ENCODE data around the gene ACTR1B. TPM values are rescaled to one million over a fixed set of nuclear protein-coding genes. Genes with fewer than 3 reads are reported as not detected.
"Not testable (repeated sequence)": the region's sequence is repeated elsewhere in the genome, so short reads cannot be mapped to it uniquely, and the experiment has no call there.

The ACTR1B gene
- total RNA-seq, 1 experiment from 2014 or later: 66.7 TPM

DNA sequence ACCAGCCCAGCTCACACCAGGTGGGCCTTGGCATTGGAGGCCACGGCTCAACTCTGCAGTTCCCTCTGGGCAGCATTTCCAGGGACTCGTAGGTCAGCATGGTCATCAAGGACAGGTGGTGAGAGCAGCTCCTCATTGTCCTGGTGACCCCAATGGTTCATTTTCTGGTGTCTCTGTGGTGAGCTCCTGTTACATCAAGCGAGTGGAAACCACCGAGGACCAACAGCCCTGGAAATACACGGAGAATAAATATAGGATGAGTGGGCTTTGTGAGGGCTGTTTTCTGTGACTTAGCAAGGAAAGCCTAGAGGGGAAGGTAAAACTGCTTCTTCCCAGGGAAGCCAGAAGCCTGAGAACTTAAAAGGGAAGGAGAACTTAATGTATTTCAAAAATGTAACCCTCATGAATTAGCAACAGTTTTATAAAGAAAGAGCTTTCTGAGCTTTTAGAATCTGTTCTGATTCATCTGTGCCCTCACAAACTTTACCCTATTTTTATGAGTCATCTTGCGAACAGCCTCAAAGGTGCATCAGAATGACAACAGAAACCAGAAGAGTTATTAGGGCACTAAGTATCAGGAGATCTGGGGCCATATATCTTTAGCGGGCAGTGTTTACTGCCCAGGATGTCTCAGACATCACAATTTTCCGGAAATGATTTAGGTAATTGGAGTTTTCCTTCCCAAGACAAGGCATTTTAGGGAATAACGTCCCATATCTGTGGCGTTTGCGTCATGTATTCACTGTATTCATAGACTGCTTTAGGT, 24.4 kb upstream of the ACTR1B start:
- DNase-seq (ENCODE audit: low spot score): peak; percentile 22

DNA sequence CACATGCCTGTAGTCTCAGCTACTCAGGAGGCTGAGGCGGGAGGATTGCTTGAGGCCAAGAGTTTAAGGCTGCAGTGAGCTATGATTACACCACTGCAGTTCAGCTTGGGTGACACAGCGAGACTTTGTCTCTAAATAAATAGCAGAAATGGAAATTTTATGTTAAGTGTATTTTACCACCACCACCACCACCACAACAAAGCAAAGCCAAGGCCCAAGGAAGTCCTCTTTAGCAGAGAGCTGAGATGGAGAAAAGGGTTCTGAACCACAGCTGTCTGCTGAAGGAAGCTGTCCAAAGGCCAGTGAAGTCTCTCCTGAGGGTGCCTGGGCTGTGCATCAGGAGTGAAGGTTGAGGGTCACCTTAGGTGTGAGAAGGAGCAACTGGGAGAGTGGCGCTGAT, 23.4 kb upstream of the ACTR1B start:
- not testable (repeated sequence) for DNase-seq (ENCODE audit: low spot score)

DNA sequence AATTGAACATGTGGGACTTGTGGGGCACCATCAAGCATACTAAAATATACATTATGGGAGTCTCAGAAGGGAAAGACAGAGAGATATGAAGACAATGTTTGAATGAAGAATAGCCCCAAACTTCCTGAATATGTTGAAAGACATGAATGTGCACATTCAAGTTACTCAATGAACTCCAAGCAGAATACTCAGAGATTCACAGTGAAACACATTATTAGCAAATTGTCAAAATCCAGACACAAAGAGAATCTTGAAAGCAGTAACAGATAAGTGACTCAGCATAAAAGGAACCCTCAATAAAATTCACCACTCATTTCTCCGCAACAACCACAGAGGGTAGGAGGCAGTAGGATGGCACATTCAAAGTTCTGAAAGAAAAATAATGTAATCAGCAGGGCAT, 14.5 kb upstream of the ACTR1B start:
- DNase-seq (ENCODE audit: low spot score): no peak

DNA sequence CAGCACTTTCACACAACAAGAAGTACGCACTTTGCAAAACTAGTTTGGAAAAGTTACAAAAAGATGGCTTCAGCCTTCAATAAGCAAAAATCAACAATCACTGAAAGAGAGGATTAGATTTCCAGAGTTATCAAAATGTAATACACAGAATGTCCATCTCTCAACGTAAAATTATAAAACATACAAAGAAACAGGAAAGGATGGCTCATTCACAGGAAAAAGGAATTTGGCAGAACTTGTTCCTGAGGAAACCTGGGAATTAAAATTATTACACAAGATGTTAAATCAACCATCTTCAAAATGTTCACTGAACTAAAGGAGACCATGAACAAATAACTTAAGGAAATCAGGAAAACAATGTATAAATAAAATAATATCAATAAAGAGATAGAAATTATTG, 13.6 kb upstream of the ACTR1B start:
- no peak for DNase-seq (ENCODE audit: low spot score)

DNA sequence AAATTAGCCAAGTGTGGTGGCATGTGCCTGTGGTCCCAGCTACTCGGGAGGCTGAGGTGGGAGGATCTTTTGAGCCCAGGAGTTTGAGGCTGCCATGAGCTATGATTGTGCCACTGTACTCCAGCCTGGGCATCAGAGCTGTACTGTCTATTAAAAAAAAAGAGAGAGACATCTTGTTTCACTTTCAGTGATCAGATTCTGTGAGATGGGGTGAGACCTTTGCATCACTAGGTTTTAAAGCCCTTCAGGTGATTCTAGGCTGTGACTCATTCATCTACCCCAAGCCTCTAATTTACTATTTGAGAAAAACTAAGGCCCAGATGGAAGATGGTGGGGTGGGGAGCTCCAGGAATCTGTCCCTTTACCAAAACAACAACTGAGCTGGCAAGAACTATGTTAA, 12.8 kb upstream of the ACTR1B start:
- no peak for DNase-seq (ENCODE audit: low spot score)

DNA sequence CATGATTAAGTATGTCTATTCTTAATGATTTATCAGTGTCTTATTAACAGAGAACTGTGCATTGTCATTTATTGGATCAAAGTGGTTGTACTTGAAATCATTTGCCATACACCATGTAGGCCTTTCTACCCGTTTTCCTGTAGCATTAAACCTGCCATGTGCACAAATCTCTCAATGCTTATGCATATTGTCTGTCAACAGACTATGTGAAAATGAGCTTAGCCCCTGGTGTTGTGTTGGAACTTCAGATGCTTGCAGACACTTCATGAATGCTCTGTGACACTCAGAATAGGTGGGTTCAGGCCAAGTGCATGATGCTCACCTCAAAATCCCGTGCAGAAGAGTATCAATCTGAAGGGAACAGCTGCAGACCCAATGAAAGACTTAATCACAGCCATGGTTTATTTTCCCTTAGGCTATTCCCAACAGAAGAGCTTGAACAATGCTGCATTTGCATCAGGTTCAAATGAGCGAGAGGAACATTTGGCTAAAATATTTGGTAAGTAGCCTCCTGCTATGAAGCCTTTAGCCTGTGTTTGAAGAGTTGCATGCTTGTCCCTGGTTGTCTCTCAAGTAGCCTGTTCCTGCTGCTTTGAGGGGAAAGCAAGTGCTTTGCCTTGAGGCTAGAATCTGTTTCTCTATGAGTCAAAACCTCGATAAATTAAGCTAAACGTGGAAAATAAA, 11.7 kb upstream of the ACTR1B start:
- DNase-seq (ENCODE audit: low spot score): no peak

DNA sequence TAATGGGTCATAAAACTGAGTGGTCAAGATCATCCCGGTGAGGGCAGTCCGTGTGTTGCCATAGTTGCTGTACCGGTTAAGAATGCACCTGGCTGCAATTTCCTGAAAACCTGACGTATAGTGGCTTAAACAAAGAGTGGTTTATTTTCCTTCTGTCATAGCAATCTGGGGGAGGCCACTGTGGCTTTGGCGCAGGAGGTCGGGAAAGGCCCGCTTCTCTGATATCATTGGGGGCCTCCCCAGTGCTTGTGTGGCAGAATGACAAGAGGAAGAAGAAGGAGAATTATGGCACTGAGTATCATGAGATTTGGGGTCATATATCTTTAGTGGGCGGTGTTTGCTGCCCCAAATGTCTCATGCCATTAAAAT, 10.1 kb upstream of the ACTR1B start:
- no peak for DNase-seq (ENCODE audit: low spot score)

DNA sequence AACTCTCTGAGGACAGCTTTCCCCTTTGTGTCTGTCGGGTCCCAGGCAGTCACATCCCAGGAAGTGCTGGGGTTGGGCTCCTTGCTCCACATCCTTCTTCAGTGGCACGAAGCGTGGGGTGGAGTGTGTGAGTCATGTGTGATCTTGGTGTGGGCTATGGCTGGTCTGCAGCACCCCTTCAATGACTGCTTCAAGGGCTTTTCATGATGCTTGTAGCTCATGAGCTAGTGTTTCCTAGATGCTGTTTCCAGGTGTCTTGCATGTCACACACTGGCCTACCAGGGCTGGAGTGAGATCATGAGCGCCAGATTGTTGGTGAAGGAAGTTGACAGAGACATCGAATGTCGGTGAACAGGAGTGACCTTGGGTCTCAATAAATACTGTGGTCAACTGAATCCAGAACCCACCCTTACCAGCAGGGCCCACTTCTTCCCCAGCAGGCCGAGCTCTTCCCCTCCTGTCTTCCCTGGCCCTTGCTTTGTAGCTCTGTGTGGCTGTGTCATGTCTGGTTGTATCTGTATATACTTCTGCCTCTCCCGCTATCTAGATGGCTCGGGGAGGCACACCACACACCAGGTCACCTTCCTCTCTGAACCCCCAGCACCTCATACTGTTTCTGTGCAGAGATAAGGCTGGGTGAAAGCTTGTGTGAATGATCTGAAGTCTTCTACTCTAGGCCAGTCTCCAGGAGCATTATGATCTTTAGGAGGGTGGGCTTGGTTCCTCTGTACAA, 9.5 kb upstream of the ACTR1B start:
- no peak for DNase-seq (ENCODE audit: low spot score)

DNA sequence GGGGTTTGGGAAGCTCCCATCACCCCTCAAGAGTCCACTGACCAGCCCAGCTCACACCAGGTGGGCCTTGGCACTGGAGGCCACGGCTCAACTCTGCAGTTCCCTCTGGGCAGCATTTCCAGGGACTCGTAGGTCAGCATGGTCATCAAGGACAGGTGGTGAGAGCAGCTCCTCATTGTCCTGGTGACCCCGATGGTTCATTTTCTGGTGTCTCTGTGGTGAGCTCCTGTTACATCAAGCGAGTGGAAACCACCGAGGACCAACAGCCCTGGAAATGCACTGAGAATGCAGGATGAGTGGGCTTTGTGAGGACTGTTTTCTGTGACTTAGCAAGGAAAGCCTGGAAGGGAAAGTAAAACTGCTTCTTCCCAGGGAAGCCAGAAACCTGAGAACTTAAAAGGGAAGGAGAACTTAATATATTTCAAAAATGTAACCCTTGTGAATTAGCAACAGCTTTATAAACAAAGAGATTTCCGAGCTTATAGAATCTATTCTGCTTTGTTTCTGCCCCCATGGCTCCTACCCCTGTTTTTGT, 8.8 kb upstream of the ACTR1B start:
- not testable (repeated sequence) for DNase-seq (ENCODE audit: low spot score)

DNA sequence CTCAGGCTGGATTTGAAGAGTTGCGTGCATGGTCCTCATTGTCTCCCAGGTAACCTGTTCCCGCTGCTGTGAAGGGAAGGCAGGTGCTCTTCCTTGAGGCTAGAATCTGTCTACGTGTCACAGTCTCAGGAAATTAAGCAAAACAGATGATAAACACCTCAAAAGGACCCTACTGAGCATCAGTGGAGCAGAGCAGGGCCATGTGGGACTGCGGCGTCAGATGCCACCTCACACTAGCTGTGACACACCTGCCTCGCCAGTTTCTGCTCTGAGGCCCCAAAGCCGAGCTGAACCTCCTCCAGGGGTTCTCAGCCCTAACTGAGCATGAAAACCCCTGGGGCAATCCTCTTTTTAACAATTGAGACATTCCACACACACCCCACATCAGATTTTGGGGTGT, 7.7 kb upstream of the ACTR1B start:
- DNase-seq (ENCODE audit: low spot score): no peak

DNA sequence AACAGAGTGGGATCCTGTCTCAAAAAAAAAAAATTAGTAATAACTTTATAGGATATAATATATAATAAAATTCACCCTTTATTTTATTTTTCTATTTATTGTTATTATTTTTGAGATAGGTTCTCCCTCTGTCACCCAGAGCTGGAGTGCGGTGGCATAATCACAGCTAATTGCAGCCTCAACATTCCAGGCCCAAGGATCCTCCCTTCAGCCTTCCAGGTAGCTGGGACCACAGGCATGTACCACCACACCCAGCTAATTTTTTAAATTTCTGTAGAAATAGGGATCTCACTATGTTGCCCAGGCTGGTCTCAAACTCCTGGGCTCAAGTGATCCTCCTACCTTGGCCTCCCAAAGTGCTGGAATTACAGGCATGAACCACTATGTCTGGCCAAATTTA, 6.6 kb upstream of the ACTR1B start:
- DNase-seq (ENCODE audit: low spot score): no peak

DNA sequence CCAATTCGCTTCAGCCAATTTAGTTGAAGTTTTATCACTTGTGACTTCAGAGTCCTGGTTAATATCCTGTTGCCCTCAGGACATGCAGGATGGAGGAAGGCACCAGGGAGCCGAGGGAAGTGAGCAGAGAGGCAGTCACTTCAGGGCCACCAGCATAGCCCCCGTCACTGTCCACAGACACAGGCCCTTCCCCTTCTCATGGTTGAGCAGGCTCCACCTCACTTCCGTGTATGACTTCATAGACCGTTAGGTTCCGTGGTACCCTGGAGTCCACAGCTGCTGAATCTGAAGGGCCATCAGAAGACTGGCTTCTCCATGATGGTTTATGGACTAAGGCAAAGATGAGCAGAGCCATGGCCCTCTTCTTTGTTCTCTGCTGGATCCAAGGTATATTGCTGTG, 5.6 kb upstream of the ACTR1B start, which contains the start of gene C2orf92:
TSS of gene C2orf92 (plus strand) at position 266 of the 400 bp plus-strand sequence. CDS start at position 342, 76 bp downstream.
- no peak for DNase-seq (ENCODE audit: low spot score)

DNA sequence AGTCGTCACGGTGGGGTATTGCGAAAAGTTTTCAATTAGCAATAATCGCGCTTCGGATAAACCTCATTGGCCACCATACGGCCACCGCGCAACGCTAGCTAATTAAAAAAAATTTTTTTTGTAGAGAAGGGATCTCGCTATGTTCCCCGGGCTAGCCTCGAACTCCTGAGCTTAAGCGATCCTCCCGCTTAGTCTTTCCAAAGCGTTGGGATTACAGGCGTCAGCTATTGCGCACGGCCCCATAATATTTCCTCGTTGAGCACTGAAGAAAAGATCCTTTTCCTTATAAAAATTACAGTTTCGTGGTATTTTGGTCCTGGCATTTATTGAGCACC, 759 bp upstream of the ACTR1B start:
- DNase-seq (ENCODE audit: low spot score): no peak

DNA sequence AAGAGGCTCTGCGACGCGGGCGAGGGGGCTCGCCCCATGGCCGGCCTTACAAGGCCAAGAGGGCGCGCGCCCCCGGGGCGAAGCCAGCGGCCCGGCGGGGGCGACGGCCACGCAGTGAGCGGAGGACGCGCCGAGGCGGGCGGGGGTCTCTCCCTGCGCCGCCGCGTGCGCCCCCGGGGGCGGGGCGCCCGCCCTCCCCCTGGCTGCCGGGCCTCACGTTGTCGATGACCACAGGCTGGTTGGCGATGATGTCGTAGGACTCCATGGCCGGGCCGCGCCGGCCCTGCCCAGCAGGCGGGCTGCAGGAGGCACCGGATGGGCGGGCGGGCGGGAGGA, 250 bp downstream of the ACTR1B start:
- DNase-seq (ENCODE audit: low spot score): no peak

DNA sequence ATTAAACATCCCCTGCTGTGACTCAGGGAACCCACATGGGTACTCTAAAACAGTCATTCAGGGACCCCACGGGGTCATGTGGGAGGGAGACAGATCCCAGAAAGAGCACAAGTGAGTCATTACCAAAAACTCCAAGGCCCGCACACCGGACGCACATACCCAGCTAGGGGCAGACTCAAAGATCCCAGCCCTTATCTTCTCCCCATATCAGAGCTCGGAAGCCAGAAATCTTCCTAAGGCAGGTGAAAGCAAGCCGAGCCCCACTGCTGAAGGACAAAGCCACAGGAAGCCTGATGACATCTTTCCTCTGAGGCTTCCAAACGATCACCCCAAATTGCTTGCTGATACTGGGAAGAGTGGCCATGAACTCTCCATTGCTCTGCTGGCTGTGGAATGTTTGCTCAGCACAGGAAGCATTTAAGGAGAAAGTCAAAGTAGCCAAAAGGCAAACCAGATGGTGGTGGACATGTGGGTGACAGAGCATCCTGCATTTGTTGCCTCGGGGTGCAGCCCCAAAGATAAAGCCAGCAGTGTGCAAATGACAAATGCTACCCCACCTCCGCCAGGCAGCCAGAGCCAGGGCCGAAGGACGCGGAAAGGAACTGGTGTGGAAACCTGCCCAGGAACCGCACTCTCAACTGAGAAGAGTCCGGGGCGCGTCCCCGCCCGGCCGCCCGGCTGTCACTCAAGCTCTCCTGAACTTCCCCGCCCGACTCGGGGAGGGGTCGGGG, 784 bp downstream of the ACTR1B start:
- DNase-seq (ENCODE audit: low spot score): peak; percentile 56

DNA sequence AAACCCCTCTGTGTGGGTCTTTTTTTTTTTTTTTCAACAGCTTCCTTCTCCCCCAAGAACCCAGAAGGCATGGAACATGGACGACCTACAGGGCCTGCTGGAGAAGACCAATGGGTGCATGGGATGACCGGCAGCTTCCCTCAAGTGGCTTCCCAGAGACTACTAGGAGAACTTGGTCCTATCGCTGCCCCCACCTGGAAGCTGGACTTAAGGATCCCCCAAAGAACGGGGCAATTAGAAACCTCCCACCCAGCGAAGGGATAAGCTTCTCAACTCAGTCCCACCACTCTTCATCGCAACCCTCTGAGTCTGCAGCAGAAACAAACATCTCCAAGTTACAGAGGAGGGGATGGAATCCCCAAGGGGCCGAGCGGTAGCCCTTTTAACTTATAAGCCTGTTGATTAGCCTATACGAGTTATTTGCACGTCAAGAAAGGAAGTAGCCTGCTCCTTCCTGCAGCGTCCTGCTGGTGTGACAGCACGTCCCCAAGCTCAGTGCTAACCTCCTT, 1.4 kb downstream of the ACTR1B start:
- no peak for DNase-seq (ENCODE audit: low spot score)

DNA sequence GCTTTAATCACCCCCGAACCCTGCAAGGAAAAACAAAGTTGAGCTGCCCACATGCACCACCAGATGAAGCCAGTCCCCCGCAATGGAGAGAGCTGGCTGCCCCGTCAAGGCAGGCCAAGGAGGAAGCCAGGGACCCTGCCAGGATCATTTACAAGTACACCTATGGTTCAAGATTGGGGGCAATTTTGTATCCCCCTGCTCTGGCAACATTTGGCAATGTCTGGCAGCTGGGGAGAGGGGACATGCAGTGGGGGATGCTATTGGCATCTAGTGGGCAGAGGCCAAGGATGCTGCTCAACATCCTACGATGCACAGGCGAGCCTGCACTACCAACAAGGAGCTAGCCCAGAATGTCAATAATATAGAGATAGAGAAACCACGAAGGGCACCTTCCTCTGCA, 1.9 kb downstream of the ACTR1B start:
- DNase-seq (ENCODE audit: low spot score): no peak

DNA sequence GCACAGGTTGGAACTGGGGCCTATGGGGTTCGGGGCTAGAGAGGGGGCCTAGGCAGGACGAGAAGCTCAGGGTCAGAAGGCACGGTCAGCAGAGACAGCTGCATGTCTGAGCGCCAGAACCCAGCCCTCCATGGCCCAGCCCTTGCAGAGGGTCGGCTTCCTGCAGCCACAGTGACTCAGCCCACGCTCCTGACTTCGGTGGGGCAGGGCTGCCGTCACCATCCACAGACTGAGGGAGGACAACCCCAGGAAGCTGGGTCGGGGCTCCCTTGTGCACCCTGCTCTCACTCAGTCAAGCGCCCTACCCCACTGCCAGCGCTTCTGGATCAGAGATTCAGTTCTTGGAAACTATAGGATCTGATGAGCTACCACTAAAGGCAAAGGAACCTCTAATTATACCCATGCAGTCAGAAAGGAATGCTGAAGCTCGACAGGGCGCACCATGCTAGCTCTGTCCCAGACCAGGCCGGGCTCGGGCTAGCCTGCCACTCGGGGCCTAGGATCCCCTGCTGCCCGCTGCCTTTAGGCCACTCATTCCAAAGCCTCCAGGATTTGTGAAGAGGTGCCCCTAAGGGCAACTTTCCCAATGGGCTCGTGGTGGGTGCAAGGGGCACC, 3.0 kb downstream of the ACTR1B start:
- no peak for DNase-seq (ENCODE audit: low spot score)

DNA sequence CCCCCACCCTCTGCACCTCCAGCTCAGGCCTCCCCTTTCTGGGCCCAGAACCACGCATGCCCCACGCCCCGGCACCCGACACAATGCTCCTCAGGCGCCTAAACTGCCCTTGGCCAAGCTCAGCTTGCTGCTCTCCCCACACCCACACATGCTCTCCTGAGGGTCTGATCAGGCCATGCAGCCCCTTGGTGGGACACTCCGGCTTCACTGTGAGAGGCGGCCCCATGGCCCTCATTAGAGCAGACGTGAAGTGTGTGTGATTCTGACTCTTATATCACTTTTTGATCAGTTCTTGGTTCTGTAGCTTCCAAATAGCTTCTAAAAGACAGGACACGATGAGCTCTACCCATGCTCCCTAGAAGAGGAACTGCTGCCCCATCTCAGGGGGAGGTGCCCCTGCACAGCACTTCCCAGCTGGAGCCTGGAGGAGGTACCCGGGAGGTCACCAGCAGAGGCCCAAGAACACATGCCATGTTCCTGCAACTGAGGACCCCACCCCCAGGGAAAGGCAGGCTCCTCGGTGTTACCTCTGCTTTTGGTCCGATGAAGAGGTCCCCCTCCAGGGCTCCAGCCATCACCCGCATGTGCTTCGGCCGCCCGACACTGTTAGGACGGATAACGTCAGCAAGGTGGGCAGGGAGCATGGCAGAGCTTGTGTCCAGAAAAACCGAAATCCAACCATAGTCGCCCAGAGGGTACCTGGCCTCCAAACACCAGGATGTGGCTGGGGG, 3.6 kb downstream of the ACTR1B start:
- DNase-seq (ENCODE audit: low spot score): no peak

DNA sequence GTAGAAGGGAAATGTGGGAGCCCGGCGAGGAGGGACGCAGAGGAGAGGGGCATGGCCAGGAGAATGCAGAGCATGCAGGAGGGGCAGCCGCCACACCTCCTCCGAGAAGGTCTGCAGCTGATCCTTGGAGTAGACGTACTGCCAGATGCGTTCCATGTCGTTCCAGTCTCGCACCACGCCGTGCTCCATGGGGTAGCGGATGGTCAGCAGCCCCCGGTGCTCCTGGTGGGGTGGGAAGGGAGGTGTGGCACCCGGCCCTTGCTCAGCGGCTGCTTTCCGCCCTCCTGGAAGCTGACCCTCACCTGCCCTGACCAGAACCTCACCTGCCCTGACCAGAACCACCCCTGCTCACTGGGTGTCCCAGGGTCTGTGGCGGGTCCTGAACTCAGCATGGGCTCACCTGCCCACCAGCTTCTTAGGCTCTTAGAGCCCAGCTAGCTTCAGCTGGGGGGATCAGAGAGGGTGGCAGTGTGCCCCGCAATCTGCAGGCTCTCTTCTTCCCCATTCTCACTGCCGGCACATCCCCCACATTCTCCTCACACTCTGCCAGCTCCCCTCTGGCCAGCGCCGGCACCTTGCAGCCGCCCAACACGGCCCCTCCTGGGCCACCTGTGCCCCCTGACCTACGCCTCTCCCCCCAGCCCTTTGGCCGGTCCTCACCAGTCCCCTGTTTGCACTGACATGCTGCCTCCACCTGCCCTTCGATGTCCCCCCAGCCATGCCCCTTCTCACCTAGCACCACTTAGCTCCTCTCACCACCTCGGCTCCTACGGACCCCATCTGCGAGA, 4.4 kb downstream of the ACTR1B start:
- no peak for DNase-seq (ENCODE audit: low spot score)
